Epithelial cell of esophagus (primary cell): ENCODE data around the gene CLEC20A.

Experiments used
- DNase-seq: peaks from one replicate; pipeline ENCODE4 v3.0.0; 2010; ENCODE audit warnings: low read depth
- H3K4me3 ChIP-seq: 2 replicates; pipeline ENCODE4 v1.5.1; 2011; ENCODE audit warnings: mild to moderate bottlenecking, low read length, control low read depth
- CTCF ChIP-seq: IDR thresholded peaks from 2 replicates; pipeline ENCODE4 v1.5.1; 2011; ENCODE audit warnings: low read depth, mild to moderate bottlenecking, low read length, control low read depth, inconsistent platforms; ENCODE audit not compliant: insufficient read depth; ENCODE audit errors: missing control alignments

CLEC20A gene

GRCh38 chr1:178540646-178541045 is 43.9 kb upstream of the CLEC20A start:
- H3K4me3 ChIP-seq, result no peak overlapping the region
- peak; percentile 59 for DNase-seq
- no peak for TF ChIP-seq CTCF

GRCh38 chr1:178540204-178540603 is 43.4 kb upstream of the CLEC20A start:
- no peak for DNase-seq
- no peak for TF ChIP-seq CTCF
- no peak overlapping the region for H3K4me3 ChIP-seq

GRCh38 chr1:178539291-178539690 is 42.5 kb upstream of the CLEC20A start:
- no peak for DNase-seq
- no peak for TF ChIP-seq CTCF
- H3K4me3 ChIP-seq, result no peak overlapping the region

GRCh38 chr1:178538192-178538916 is 41.6 kb upstream of the CLEC20A start:
- H3K4me3 ChIP-seq, result no peak overlapping the region
- DNase-seq, result peak; percentile 70
- no peak for TF ChIP-seq CTCF

- H3K4me3 ChIP-seq, result no peak overlapping the region
Measured at GRCh38 chr1:178537382-178538090, 40.8 kb upstream of the CLEC20A start.

GRCh38 chr1:178536844-178537371 is 40.1 kb upstream of the CLEC20A start:
- TF ChIP-seq CTCF, result no peak
- no peak overlapping the region for H3K4me3 ChIP-seq
- peak; percentile 93 for DNase-seq

More at GRCh38 chr1:178537382-178538090, 40.8 kb upstream of the CLEC20A start:
- no peak for DNase-seq
- TF ChIP-seq CTCF, result no peak

- H3K4me3 ChIP-seq, result no peak overlapping the region
- TF ChIP-seq CTCF, result no peak
- no peak for DNase-seq
Measured at GRCh38 chr1:178536329-178536728, 39.6 kb upstream of the CLEC20A start.
